ENCODE measurements around the gene HIF3A.
"Not testable (repeated sequence)": the region's sequence is repeated elsewhere in the genome, so short reads cannot be mapped to it uniquely, and the experiment has no call there.

The HIF3A gene

GRCh38 chr19:46357846-46358583, 61.2 kb downstream of the HIF3A start:
- DNase-seq (ENCODE audit: low spot score), result no peak

GRCh38 chr19:46361915-46362314, 65.1 kb downstream of the HIF3A start:
- no peak for DNase-seq (ENCODE audit: low spot score)

GRCh38 chr19:46364359-46364758, 67.5 kb downstream of the HIF3A start:
- DNase-seq (ENCODE audit: low spot score), result no peak

GRCh38 chr19:46365561-46365960, 68.7 kb downstream of the HIF3A start:
- no peak for DNase-seq (ENCODE audit: low spot score)

- DNase-seq (ENCODE audit: low spot score), result no peak
Measured at GRCh38 chr19:46366620-46367292, 69.9 kb downstream of the HIF3A start.

GRCh38 chr19:46367426-46367825, 70.6 kb downstream of the HIF3A start:
- DNase-seq (ENCODE audit: low spot score), result no peak

- DNase-seq (ENCODE audit: low spot score), result no peak
Measured at GRCh38 chr19:46368116-46368515, 71.3 kb downstream of the HIF3A start.

- no peak for DNase-seq (ENCODE audit: low spot score)
Measured at GRCh38 chr19:46369817-46370216, 73.0 kb downstream of the HIF3A start.

GRCh38 chr19:46371371-46371901, 74.6 kb downstream of the HIF3A start:
- DNase-seq (ENCODE audit: low spot score), result no peak

GRCh38 chr19:46372901-46373490, 76.2 kb downstream of the HIF3A start:
- no peak for DNase-seq (ENCODE audit: low spot score)

GRCh38 chr19:46373491-46374359, 76.9 kb downstream of the HIF3A start:
- no peak for DNase-seq (ENCODE audit: low spot score)

GRCh38 chr19:46374536-46375475, 78.0 kb downstream of the HIF3A start:
- no peak for DNase-seq (ENCODE audit: low spot score)

- DNase-seq (ENCODE audit: low spot score), result not testable (repeated sequence)
Measured at GRCh38 chr19:46375476-46376067, 78.7 kb downstream of the HIF3A start.

- no peak for DNase-seq (ENCODE audit: low spot score)
Measured at GRCh38 chr19:46376241-46377153, 79.7 kb downstream of the HIF3A start.

- DNase-seq (ENCODE audit: low spot score), result no peak
Measured at GRCh38 chr19:46378268-46378667, 81.4 kb downstream of the HIF3A start.

GRCh38 chr19:46380690-46381089, 83.8 kb downstream of the HIF3A start:
- DNase-seq (ENCODE audit: low spot score), result no peak

GRCh38 chr19:46381346-46381745, 84.5 kb downstream of the HIF3A start:
- no peak for DNase-seq (ENCODE audit: low spot score)

- no peak for DNase-seq (ENCODE audit: low spot score)
Measured at GRCh38 chr19:46381756-46382345, 85.0 kb downstream of the HIF3A start.
